Measurements from ENCODE around the gene FKBP10. TPM values are rescaled to one million over a fixed set of nuclear protein-coding genes. Genes with fewer than 3 reads are reported as not detected.
A peak's percentile ranks its signal among the peaks of the same experiment; 100 is the strongest.

The FKBP10 gene
- total and polyA plus RNA-seq, 9 of the 15 experiments (the other 6 are each of a cell fraction or from before 2014, with no cell fraction given) = 0.03 to 3.0 (median 1.4) TPM; not detected in 1

GRCh38 chr17:41835800-41836549 is 23.2 kb downstream of the FKBP10 start, which contains the start of gene NT5C3B (continued):
- TF ChIP-seq, protein P1, sequence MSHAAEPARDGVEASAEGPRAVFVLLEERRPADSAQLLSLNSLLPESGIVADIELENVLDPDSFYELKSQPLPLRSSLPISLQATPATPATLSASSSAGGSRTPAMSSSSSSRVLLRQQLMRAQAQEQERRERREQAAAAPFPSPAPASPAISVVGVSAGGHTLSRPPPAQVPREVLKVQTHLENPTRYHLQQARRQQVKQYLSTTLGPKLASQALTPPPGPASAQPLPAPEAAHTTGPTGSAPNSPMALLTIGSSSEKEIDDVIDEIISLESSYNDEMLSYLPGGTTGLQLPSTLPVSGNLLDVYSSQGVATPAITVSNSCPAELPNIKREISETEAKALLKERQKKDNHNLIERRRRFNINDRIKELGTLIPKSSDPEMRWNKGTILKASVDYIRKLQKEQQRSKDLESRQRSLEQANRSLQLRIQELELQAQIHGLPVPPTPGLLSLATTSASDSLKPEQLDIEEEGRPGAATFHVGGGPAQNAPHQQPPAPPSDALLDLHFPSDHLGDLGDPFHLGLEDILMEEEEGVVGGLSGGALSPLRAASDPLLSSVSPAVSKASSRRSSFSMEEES (CRISPR knock-in tag; IDR thresholded peaks at IDR 0.05) = no peak
- TF ChIP-seq RBM34 (IDR thresholded peaks at IDR 0.05; ENCODE audit: borderline replicate concordance, insufficient read depth, low read length) = no peak
- peak; percentile 68 for TF ChIP-seq POLR2A (conservative IDR thresholded peaks at IDR 0.05)
- TF ChIP-seq ZNF174 (CRISPR knock-in tag; IDR thresholded peaks at IDR 0.05) = no peak
- TF ChIP-seq COPS2 (conservative IDR thresholded peaks at IDR 0.05) = no peak
- TF ChIP-seq PHF20 (IDR thresholded peaks at IDR 0.05; ENCODE audit: partially characterized antibody) = peak; percentile 69
- TF ChIP-seq NRF1 (conservative IDR thresholded peaks at IDR 0.05 in 1 of 2, IDR thresholded peaks at IDR 0.05 in 1 of 2) = peak; percentile 84 to 87
- TF ChIP-seq ZNF696 (CRISPR knock-in tag; conservative IDR thresholded peaks at IDR 0.05) = no peak
- TF ChIP-seq E2F6 (IDR thresholded peaks at IDR 0.05; ENCODE audit: borderline replicate concordance in 1 of 2, extremely low read depth in 1 of 2, insufficient read depth in 1 of 2, insufficient read length in 1 of 2, low read depth in 1 of 2, low read length in 1 of 2, poor library complexity in 1 of 2, severe bottlenecking in 1 of 2) = peak in 1 of 2 experiments; percentile 35
- TF ChIP-seq PHTF2 (CRISPR knock-in tag; IDR thresholded peaks at IDR 0.05) = no peak
- TF ChIP-seq RAD51 (IDR thresholded peaks at IDR 0.05; ENCODE audit: borderline replicate concordance, low read depth) = no peak
- TF ChIP-seq POU5F1 (IDR thresholded peaks at IDR 0.05; ENCODE audit: borderline replicate concordance, low read depth, low read length, partially characterized antibody) = no peak
- TF ChIP-seq KDM5B (IDR thresholded peaks at IDR 0.05; ENCODE audit: insufficient replicate concordance, low read depth, low read length) = peak; percentile 15
- no peak for TF ChIP-seq PPARD (CRISPR knock-in tag; IDR thresholded peaks at IDR 0.05)
- peak; percentile 21; the same call in 1 of the 2 replicates for TF ChIP-seq EP400 (IDR thresholded peaks at IDR 0.05)
- TF ChIP-seq EGR1 (conservative IDR thresholded peaks at IDR 0.05) = peak; percentile 68

Measured in K562 (cell line).